ENCODE measurements around the gene AFF3.
"Not testable (repeated sequence)": the region's sequence is repeated elsewhere in the genome, so short reads cannot be mapped to it uniquely, and the experiment has no call there.

The AFF3 gene

DNA sequence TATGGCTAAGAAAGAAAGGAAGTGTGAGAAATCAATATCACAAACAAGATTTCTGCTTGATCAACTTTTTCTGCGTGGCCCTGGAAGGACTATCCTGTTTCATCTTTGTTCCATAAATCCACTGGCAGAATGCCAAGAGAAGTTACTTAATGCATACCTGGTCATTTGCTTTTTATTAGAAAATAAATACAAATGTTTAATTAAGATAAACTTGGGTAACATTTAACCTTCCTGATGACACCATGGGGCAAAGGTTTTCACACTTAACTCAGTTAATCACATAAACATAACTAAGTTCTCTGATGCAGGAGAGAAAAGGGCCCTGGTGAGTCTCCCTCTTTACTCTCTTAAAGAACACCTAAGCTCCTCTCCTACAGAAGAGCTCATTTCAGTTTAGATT is 203.3 kb downstream of the AFF3 start:
- TF ChIP-seq, protein P1, sequence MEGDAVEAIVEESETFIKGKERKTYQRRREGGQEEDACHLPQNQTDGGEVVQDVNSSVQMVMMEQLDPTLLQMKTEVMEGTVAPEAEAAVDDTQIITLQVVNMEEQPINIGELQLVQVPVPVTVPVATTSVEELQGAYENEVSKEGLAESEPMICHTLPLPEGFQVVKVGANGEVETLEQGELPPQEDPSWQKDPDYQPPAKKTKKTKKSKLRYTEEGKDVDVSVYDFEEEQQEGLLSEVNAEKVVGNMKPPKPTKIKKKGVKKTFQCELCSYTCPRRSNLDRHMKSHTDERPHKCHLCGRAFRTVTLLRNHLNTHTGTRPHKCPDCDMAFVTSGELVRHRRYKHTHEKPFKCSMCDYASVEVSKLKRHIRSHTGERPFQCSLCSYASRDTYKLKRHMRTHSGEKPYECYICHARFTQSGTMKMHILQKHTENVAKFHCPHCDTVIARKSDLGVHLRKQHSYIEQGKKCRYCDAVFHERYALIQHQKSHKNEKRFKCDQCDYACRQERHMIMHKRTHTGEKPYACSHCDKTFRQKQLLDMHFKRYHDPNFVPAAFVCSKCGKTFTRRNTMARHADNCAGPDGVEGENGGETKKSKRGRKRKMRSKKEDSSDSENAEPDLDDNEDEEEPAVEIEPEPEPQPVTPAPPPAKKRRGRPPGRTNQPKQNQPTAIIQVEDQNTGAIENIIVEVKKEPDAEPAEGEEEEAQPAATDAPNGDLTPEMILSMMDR (IDR thresholded peaks at IDR 0.05; ENCODE audit: borderline replicate concordance, insufficient read depth, low read depth, low read length): no peak
- H3K4me3 ChIP-seq (ENCODE audit: low read depth, low read length): no peak overlapping the region

DNA sequence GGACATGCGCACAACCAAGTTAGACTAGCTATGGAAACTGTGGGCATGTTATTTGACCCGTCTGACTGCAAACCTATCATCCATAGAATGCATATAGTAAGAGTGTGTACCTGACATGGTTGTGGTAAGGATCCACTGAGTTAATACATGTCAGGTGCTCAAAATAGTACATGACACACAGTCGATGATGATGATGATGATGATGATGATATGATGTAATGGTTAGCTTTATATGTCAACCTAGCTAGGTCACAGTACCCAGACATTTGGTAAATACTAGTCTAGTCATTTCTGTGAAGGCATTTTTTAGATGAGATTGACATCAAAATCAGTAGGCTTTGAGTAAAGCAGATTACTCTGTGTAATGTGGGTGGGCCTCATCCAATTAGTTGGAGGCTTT is 204.1 kb downstream of the AFF3 start:
- no peak overlapping the region for H3K4me3 ChIP-seq (ENCODE audit: low read depth, low read length)
- TF ChIP-seq, protein P1 (IDR thresholded peaks at IDR 0.05; ENCODE audit: borderline replicate concordance, insufficient read depth, low read depth, low read length): no peak

DNA sequence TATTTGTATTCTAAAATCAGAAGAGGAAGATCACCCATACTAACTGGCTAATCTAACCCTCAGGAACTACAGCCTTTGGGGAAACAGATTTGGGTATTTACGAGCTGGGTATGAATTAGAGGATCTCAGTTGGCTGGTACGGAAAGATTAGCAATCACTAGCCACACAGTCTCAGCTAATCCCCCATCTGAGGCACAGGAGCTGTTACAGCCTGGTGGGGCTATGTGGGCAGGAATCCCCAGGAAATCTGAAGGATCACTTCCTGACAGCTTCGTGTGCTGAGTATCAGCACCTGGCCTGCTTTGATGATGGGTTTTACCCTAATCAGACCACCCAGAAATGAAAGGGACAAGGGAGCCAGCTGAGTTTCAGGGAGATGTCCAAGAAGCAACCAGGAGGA is 206.3 kb downstream of the AFF3 start:
- TF ChIP-seq, protein P1 (IDR thresholded peaks at IDR 0.05; ENCODE audit: borderline replicate concordance, insufficient read depth, low read depth, low read length): no peak
- H3K4me3 ChIP-seq (ENCODE audit: low read depth, low read length): no peak overlapping the region

DNA sequence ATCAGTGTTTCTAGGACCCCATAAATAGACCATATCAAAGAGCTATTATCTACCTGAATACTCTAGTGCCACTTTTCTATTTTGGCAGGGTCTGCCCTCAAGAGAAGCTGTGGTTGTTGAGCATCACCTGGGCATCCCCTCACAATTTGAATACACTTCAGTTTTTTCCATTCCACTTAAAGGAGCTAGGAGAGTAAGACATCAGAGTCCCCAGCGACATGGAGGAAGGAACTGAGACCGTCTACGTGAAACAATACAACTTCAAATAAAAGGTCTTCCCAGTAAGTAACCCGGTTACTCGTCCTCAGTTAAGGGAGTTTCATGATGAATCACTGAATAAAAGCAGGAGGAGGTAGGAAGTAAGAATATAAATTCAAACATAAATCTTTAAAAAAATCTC is 206.7 kb downstream of the AFF3 start:
- no peak overlapping the region for H3K4me3 ChIP-seq (ENCODE audit: low read depth, low read length)
- TF ChIP-seq, protein P1 (IDR thresholded peaks at IDR 0.05; ENCODE audit: borderline replicate concordance, insufficient read depth, low read depth, low read length): no peak

DNA sequence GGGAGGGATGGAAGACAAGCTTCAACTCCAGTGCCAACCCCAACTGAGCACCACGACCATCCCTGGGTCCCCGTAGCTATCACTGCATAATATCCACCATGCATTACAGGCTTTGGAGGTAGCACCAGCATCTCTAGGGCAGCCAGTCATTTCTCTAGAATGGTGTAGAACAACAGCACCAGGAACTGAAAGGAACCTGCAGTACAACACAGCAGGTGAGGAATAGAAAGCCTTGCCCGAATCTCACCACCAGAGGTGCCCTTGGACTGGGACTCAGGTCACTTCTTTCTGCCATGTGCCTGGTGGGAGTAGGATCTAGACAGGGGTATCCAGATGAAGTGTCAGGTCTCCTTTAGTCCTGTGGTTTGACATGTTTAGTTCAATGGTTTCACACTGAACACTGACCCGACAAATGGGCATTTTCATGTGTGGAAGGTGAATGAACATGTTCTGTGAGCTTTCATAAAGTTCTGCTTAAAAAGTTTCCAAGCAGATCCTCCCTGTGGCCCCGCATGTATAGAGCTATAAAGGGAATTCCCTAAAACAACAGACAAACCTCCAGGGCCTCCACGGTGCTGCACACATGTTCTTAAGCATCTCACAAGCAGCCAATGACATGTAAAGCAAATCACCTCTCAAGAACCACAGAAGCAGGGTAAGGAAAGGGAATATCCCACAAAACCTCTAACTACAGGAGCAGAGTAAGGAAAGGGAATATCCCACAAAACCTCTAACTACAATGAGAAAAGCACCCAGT is 208.3 kb downstream of the AFF3 start:
- TF ChIP-seq, protein P1 (IDR thresholded peaks at IDR 0.05; ENCODE audit: borderline replicate concordance, insufficient read depth, low read depth, low read length): peak; percentile 34
- H3K4me3 ChIP-seq (ENCODE audit: low read depth, low read length): no peak overlapping the region

DNA sequence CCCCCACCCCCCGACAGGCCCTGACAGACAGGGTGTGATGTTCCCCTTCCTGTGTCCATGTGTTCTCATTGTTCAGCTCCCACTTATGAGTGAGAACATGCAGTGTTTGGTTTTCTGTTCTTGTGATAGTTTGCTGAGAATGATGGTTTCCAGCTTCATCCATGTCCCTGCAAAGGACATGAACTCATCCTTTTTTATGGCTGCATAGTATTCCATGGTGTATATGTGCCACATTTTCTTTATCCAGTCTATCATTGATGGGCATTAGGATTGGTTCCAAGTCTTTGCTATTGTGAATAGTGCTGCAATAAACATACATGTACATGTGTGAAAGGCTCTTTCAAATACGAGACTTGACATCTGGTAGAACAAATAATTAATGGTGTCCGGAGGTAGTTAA is 208.9 kb downstream of the AFF3 start:
- H3K4me3 ChIP-seq (ENCODE audit: low read depth, low read length): not testable (repeated sequence)

DNA sequence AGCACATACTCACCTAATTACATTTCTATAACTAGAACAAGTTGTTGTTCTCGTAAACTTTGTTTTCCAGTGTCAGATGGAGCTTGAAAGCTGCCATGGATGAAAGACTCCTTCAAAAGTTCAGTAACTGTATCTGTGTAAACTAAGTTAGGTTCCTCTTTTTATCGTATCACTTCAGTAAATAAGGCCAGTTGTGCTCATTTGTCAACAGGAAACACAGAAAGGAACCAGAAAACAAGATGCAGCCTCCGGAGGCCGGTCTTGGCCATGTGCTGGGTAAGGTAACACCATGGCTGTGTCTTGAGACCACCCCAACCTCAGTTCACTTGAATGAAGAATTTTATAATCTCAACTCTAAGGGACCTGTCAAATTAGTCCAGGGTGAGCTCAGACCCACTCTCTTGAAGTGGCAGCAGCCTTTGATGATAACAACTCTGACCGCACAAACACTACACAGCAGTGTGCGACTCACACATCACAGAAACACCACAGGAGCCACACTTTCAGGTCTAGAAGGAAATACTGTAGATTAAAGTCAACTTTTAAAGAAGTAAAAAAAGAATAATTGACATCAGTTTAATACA is 213.8 kb downstream of the AFF3 start:
- no peak overlapping the region for H3K4me3 ChIP-seq (ENCODE audit: low read depth, low read length)
- TF ChIP-seq, protein P1 (IDR thresholded peaks at IDR 0.05; ENCODE audit: borderline replicate concordance, insufficient read depth, low read depth, low read length): no peak

DNA sequence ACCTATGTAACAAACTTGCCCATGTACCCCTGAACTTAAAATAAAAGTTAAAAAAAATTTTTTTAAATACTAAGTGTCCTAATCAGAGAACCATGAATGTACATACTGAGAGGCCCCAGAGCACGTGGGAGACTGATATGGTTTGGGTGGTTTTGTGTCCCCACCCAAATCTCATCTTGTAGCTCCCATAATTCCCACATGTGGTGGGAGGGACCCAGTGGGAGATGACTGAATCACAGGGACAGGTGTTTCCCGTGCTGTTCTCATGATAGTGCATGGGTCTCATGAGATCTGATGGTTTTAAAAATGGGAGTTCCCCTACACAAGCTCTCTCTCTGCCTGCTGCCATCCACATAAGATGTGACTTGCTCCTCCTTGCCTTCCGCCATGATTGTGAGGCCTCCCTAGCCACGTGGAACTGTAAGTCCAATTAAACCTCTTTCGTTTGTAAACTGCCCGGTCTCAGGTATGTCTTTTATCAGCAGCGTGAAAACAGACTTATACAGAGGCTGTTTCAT is 214.6 kb downstream of the AFF3 start:
- H3K4me3 ChIP-seq (ENCODE audit: low read depth, low read length): not testable (repeated sequence)

Data from GM12875 (cell line).